ENCODE measurements around the gene GATAD1.

Gene GATAD1

GRCh38 chr7:92456236-92456635 is 9.0 kb downstream of the GATAD1 start:
- peak; percentile 4 for DNase-seq (ENCODE audit: low read depth)
- TF ChIP-seq CTCF (conservative IDR thresholded peaks at IDR 0.05; ENCODE audit: control insufficient read depth, insufficient read depth, low read depth, low read length), result no peak
- no peak overlapping the region for H3K4me3 ChIP-seq (ENCODE audit: control insufficient read depth, low read depth, low read length)

GRCh38 chr7:92460109-92460508 is 12.8 kb downstream of the GATAD1 start:
- no peak overlapping the region for H3K4me3 ChIP-seq (ENCODE audit: control insufficient read depth, low read depth, low read length)
- no peak for TF ChIP-seq CTCF (conservative IDR thresholded peaks at IDR 0.05; ENCODE audit: control insufficient read depth, insufficient read depth, low read depth, low read length)
- no peak for DNase-seq (ENCODE audit: low read depth)

GRCh38 chr7:92460510-92460909 is 13.2 kb downstream of the GATAD1 start:
- no peak for TF ChIP-seq CTCF (conservative IDR thresholded peaks at IDR 0.05; ENCODE audit: control insufficient read depth, insufficient read depth, low read depth, low read length)
- no peak for DNase-seq (ENCODE audit: low read depth)
- H3K4me3 ChIP-seq (ENCODE audit: control insufficient read depth, low read depth, low read length), result no peak overlapping the region

- TF ChIP-seq CTCF (conservative IDR thresholded peaks at IDR 0.05; ENCODE audit: control insufficient read depth, insufficient read depth, low read depth, low read length), result peak; percentile 87
- DNase-seq (ENCODE audit: low read depth), result peak; percentile 55
- H3K4me3 ChIP-seq (ENCODE audit: control insufficient read depth, low read depth, low read length), result no peak overlapping the region
These were observed 14.0 kb downstream of the GATAD1 start for GRCh38 chr7:92461027-92462003.

GRCh38 chr7:92462560-92462959 is 15.3 kb downstream of the GATAD1 start:
- no peak for TF ChIP-seq CTCF (conservative IDR thresholded peaks at IDR 0.05; ENCODE audit: control insufficient read depth, insufficient read depth, low read depth, low read length)
- DNase-seq (ENCODE audit: low read depth), result no peak
- no peak overlapping the region for H3K4me3 ChIP-seq (ENCODE audit: control insufficient read depth, low read depth, low read length)

- no peak overlapping the region for H3K4me3 ChIP-seq (ENCODE audit: control insufficient read depth, low read depth, low read length)
- no peak for DNase-seq (ENCODE audit: low read depth)
- TF ChIP-seq CTCF (conservative IDR thresholded peaks at IDR 0.05; ENCODE audit: control insufficient read depth, insufficient read depth, low read depth, low read length), result no peak
These were observed 17.2 kb downstream of the GATAD1 start for GRCh38 chr7:92464515-92464914.

Measured in fibroblast of mammary gland (primary cell).